Activated CD4-positive, alpha-beta memory T cell treated with anti-CD3 and anti-CD28 coated beads, Interleukin-2, amount 10 ng/mL, durations not matched to agents 7 days and 5 days (primary cell): ENCODE data around the gene NPY. TPM values are rescaled to one million over a fixed set of nuclear protein-coding genes. Genes with fewer than 3 reads are reported as not detected.

Experiments
- CTCF ChIA-PET: fragments of 350-600 bp; sonication (Branson Sonifier 250); formaldehyde crosslinking; loops from one replicate; lab custom pipeline; 2021; ENCODE audit warnings: antibody characterized with exemption, inconsistent platforms; lab: Charles Lee
- POLR2A ChIA-PET: fragments of 350-600 bp; sonication (Branson Sonifier 250); formaldehyde crosslinking; loops from one replicate; lab custom pipeline; 2021; ENCODE audit warnings: antibody characterized with exemption; lab: Charles Lee
- DNase-seq: peaks from one replicate; pipeline ENCODE4 v3.0.0-alpha.2; 2020
- H3K27ac Mint-ChIP-seq: one replicate; pipeline ENCODE4 v1.8.0; 2021; ENCODE audit warnings: mild to moderate bottlenecking, mixed read lengths
- H3K27me3 Mint-ChIP-seq: one replicate; pipeline ENCODE4 v1.8.0; 2021; ENCODE audit warnings: mixed read lengths
- H3K36me3 Mint-ChIP-seq: one replicate; pipeline ENCODE4 v1.8.0; 2021; ENCODE audit warnings: low read depth, mixed read lengths
- H3K4me1 Mint-ChIP-seq: one replicate; pipeline ENCODE4 v1.8.0; 2021; ENCODE audit warnings: mixed read lengths
- H3K4me3 Mint-ChIP-seq: one replicate; pipeline ENCODE4 v1.8.0; 2021; ENCODE audit warnings: mild to moderate bottlenecking, mixed read lengths
- H3K9me3 Mint-ChIP-seq: one replicate; pipeline ENCODE4 v1.8.0; 2021; ENCODE audit warnings: mixed read lengths
- total RNA-seq, 2 experiments: library from RNA; stranded (reverse); gene quantifications; one replicate each; pipeline ENCODE4 v1.2.3, GENCODE V29; 2021

The NPY gene
- total RNA-seq, 2 experiments from 2014 or later: not detected

- Mint-ChIP-seq H3K27me3 (peaks cover 43% of the 10 kb centered on the region), H3K4me1 (peaks cover 6% of the 10 kb centered on the region), H3K27ac (no peak overlapping the region), H3K4me3 (no peak overlapping the region), H3K36me3 (no peaks in the 10 kb centered on the region), H3K9me3 (no peaks in the 10 kb centered on the region)
- ChIA-PET CTCF (interaction anchor here (0.7 to 2.1 kb wide), 5 partner anchors 10 to 378 kb away, joined by 3 to 8 read pairs (median 4); no protein-coding TSS in a partner anchor), POLR2A (no interaction called here)
- DNase-seq: peak; percentile 45
Observed at GRCh38 chr7:24290004-24290641, 6.1 kb downstream of the NPY start.

GRCh38 chr7:24291271-24291670 is 7.3 kb downstream of the NPY start:
- Mint-ChIP-seq H3K27me3 (peaks cover 33% of the 10 kb centered on the region), H3K4me1 (peaks cover 6% of the 10 kb centered on the region), H3K9me3 (no peaks in the 10 kb centered on the region), H3K36me3 (no peaks in the 10 kb centered on the region), H3K27ac (no peak overlapping the region), H3K4me3 (no peak overlapping the region)
- no peak for DNase-seq
- ChIA-PET POLR2A (no interaction called here), CTCF (no interaction called here)

- ChIA-PET POLR2A (no interaction called here), CTCF (no interaction called here)
- Mint-ChIP-seq H3K27me3 (peaks cover 19% of the 10 kb centered on the region), H3K27ac (no peak overlapping the region), H3K4me1 (no peaks in the 10 kb centered on the region), H3K9me3 (no peaks in the 10 kb centered on the region), H3K36me3 (no peaks in the 10 kb centered on the region), H3K4me3 (no peak overlapping the region)
- DNase-seq: no peak
Observed at GRCh38 chr7:24297362-24297761, 13.4 kb downstream of the NPY start.

GRCh38 chr7:24298696-24299095 is 14.7 kb downstream of the NPY start:
- Mint-ChIP-seq H3K9me3 (no peaks in the 10 kb centered on the region), H3K27ac (no peak overlapping the region), H3K4me3 (no peak overlapping the region), H3K27me3 (peaks cover 26% of the 10 kb centered on the region), H3K36me3 (no peaks in the 10 kb centered on the region), H3K4me1 (no peaks in the 10 kb centered on the region)
- POLR2A ChIA-PET: no interaction called here
- no peak for DNase-seq
- CTCF ChIA-PET: no interaction called here

- no peak for DNase-seq
- H3K9me3 Mint-ChIP-seq: no peaks in the 10 kb centered on the region
- H3K27me3 Mint-ChIP-seq: peaks cover 30% of the 10 kb centered on the region
- H3K27ac Mint-ChIP-seq: no peak overlapping the region
- no peaks in the 10 kb centered on the region for H3K4me1 Mint-ChIP-seq
- CTCF ChIA-PET: no interaction called here
- no peaks in the 10 kb centered on the region for H3K36me3 Mint-ChIP-seq
- no peak overlapping the region for H3K4me3 Mint-ChIP-seq
- POLR2A ChIA-PET: no interaction called here
Observed at GRCh38 chr7:24299192-24299591, 15.2 kb downstream of the NPY start.

- ChIA-PET CTCF (no interaction called here), POLR2A (no interaction called here)
- H3K27me3 Mint-ChIP-seq: peaks cover 31% of the 10 kb centered on the region
- DNase-seq: no peak
- H3K9me3 Mint-ChIP-seq: no peaks in the 10 kb centered on the region
- no peak overlapping the region for H3K4me3 Mint-ChIP-seq
- no peak overlapping the region for H3K27ac Mint-ChIP-seq
- no peaks in the 10 kb centered on the region for H3K4me1 Mint-ChIP-seq
- no peaks in the 10 kb centered on the region for H3K36me3 Mint-ChIP-seq
Observed at GRCh38 chr7:24301703-24302102, 17.7 kb downstream of the NPY start.

- CTCF ChIA-PET: no interaction called here
- H3K9me3 Mint-ChIP-seq: no peaks in the 10 kb centered on the region
- no peak for DNase-seq
- H3K4me3 Mint-ChIP-seq: no peak overlapping the region
- H3K4me1 Mint-ChIP-seq: no peaks in the 10 kb centered on the region
- H3K27me3 Mint-ChIP-seq: peaks cover 31% of the 10 kb centered on the region
- H3K36me3 Mint-ChIP-seq: no peaks in the 10 kb centered on the region
- H3K27ac Mint-ChIP-seq: no peak overlapping the region
- POLR2A ChIA-PET: no interaction called here
Observed at GRCh38 chr7:24304494-24305095, 20.6 kb downstream of the NPY start.

GRCh38 chr7:24307326-24307725 is 23.3 kb downstream of the NPY start:
- no peak for DNase-seq
- ChIA-PET POLR2A (no interaction called here), CTCF (no interaction called here)
- Mint-ChIP-seq H3K36me3 (no peaks in the 10 kb centered on the region), H3K9me3 (no peaks in the 10 kb centered on the region), H3K27me3 (peaks cover 27% of the 10 kb centered on the region), H3K4me1 (no peaks in the 10 kb centered on the region), H3K27ac (no peak overlapping the region), H3K4me3 (no peak overlapping the region)

- Mint-ChIP-seq H3K36me3 (no peaks in the 10 kb centered on the region), H3K4me1 (no peaks in the 10 kb centered on the region), H3K9me3 (no peaks in the 10 kb centered on the region), H3K27me3 (peaks cover 10% of the 10 kb centered on the region), H3K4me3 (no peak overlapping the region), H3K27ac (no peak overlapping the region)
- DNase-seq: no peak
- POLR2A ChIA-PET: no interaction called here
- CTCF ChIA-PET: no interaction called here
Observed at GRCh38 chr7:24312588-24312987, 28.6 kb downstream of the NPY start.

GRCh38 chr7:24313777-24314176 is 29.8 kb downstream of the NPY start:
- CTCF ChIA-PET: no interaction called here
- H3K27ac Mint-ChIP-seq: no peak overlapping the region
- no peaks in the 10 kb centered on the region for H3K36me3 Mint-ChIP-seq
- POLR2A ChIA-PET: no interaction called here
- no peak for DNase-seq
- no peak overlapping the region for H3K4me3 Mint-ChIP-seq
- H3K4me1 Mint-ChIP-seq: no peaks in the 10 kb centered on the region
- peaks cover 8% of the 10 kb centered on the region for H3K27me3 Mint-ChIP-seq
- H3K9me3 Mint-ChIP-seq: no peaks in the 10 kb centered on the region

- POLR2A ChIA-PET: no interaction called here
Observed at GRCh38 chr7:24316340-24316739, 32.4 kb downstream of the NPY start.

GRCh38 chr7:24318326-24318725 is 34.3 kb downstream of the NPY start:
- Mint-ChIP-seq H3K4me3 (no peak overlapping the region), H3K36me3 (no peaks in the 10 kb centered on the region), H3K4me1 (no peaks in the 10 kb centered on the region), H3K9me3 (no peaks in the 10 kb centered on the region), H3K27ac (no peak overlapping the region), H3K27me3 (peaks cover 9% of the 10 kb centered on the region)
- ChIA-PET POLR2A (no interaction called here), CTCF (interaction anchor here (1.0 to 1.1 kb wide), 2 partner anchors 67 to 351 kb away, joined by 3 to 4 read pairs; no protein-coding TSS in a partner anchor)
- no peak for DNase-seq

More at GRCh38 chr7:24316340-24316739, 32.4 kb downstream of the NPY start:
- Mint-ChIP-seq H3K4me3 (no peak overlapping the region), H3K27ac (no peak overlapping the region), H3K36me3 (no peaks in the 10 kb centered on the region), H3K27me3 (peaks cover 11% of the 10 kb centered on the region), H3K4me1 (no peaks in the 10 kb centered on the region), H3K9me3 (no peaks in the 10 kb centered on the region)
- no peak for DNase-seq
- CTCF ChIA-PET: no interaction called here

- no peaks in the 10 kb centered on the region for H3K4me1 Mint-ChIP-seq
Observed at GRCh38 chr7:24319209-24319608, 35.2 kb downstream of the NPY start.

GRCh38 chr7:24323961-24324480 is 40.0 kb downstream of the NPY start:
- H3K27me3 Mint-ChIP-seq: peaks cover 18% of the 10 kb centered on the region
- H3K9me3 Mint-ChIP-seq: no peaks in the 10 kb centered on the region
- CTCF ChIA-PET: no interaction called here
- POLR2A ChIA-PET: no interaction called here
- no peak overlapping the region for H3K4me3 Mint-ChIP-seq
- H3K27ac Mint-ChIP-seq: no peak overlapping the region
- no peaks in the 10 kb centered on the region for H3K4me1 Mint-ChIP-seq
- no peaks in the 10 kb centered on the region for H3K36me3 Mint-ChIP-seq
- no peak for DNase-seq

More at GRCh38 chr7:24319209-24319608, 35.2 kb downstream of the NPY start:
- no peak for DNase-seq
- ChIA-PET CTCF (no interaction called here), POLR2A (no interaction called here)
- Mint-ChIP-seq H3K27me3 (peaks cover 15% of the 10 kb centered on the region), H3K27ac (no peak overlapping the region), H3K36me3 (no peaks in the 10 kb centered on the region), H3K9me3 (no peaks in the 10 kb centered on the region), H3K4me3 (no peak overlapping the region)
